ENCODE results near the gene COL4A2. TPM values are rescaled to one million over a fixed set of nuclear protein-coding genes. Genes with fewer than 3 reads are reported as not detected.

Gene COL4A2
- total RNA-seq, 2 experiments from 2014 or later = not detected

DNA sequence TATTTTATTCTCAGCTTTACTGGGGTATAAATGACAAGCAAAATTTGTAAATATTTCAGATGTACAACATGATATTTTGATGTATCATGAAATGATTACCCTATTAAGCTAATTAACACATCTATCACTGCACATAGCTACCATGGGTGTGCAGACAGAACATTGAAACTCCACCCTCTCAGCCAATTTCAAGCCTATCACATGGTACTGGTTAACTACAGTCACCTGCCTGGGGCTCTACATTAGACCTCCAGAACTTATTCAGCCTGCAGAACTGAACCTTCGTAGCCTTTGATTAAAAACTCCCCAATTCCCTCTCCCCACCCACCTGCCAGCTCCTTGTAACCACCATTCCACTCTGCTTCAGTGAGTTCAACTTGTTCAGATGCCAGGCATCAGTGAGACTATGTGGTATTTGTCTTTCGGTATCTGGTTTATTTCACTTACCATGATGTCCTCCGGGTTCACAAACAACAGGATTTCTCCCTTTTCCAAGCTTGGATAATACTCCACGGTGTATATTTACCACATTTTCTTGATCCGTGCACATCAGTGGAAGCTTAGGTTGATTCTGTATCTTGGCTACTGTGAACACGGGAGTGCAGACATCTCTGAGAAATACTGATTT is 235.2 kb downstream of the COL4A2 start:
- DNase-seq = no peak
- ChIA-PET POLR2A (no interaction called here), CTCF (interaction anchor here (0.5 to 1.5 kb wide), 3 partner anchors 51 to 86 kb away, joined by 4 to 8 read pairs (median 4); no protein-coding TSS in a partner anchor)
- no peaks in the 10 kb centered on the region for H3K36me3 Mint-ChIP-seq (ENCODE audit: low read depth)
- H3K27me3 Mint-ChIP-seq = no peaks in the 10 kb centered on the region
- H3K27ac Mint-ChIP-seq = no peak overlapping the region
- H3K4me3 Mint-ChIP-seq = no peak overlapping the region
- peaks cover 7% of the 10 kb centered on the region for H3K4me1 Mint-ChIP-seq
- H3K9me3 Mint-ChIP-seq = no peaks in the 10 kb centered on the region

GRCh38 chr13:110546378-110546777 is 239.3 kb downstream of the COL4A2 start:
- ChIA-PET POLR2A (no interaction called here), CTCF (interaction anchor here (0.6 to 0.7 kb wide), 2 partner anchors 29 to 319 kb away, joined by 3 read pairs; no protein-coding TSS in a partner anchor)
- no peak overlapping the region for H3K4me3 Mint-ChIP-seq
- DNase-seq = no peak
- no peaks in the 10 kb centered on the region for H3K4me1 Mint-ChIP-seq
- H3K27ac Mint-ChIP-seq = no peak overlapping the region
- H3K9me3 Mint-ChIP-seq = no peaks in the 10 kb centered on the region
- no peaks in the 10 kb centered on the region for H3K36me3 Mint-ChIP-seq (ENCODE audit: low read depth)
- no peaks in the 10 kb centered on the region for H3K27me3 Mint-ChIP-seq

GRCh38 chr13:110546926-110547325 is 239.8 kb downstream of the COL4A2 start:
- H3K9me3 Mint-ChIP-seq = no peaks in the 10 kb centered on the region
- DNase-seq = no peak
- no peaks in the 10 kb centered on the region for H3K36me3 Mint-ChIP-seq (ENCODE audit: low read depth)
- no peaks in the 10 kb centered on the region for H3K27me3 Mint-ChIP-seq
- POLR2A ChIA-PET = no interaction called here
- no peak overlapping the region for H3K27ac Mint-ChIP-seq
- CTCF ChIA-PET = interaction anchor here (0.7 kb wide), 1 partner anchor 318 kb away, joined by 3 read pairs; no protein-coding TSS in a partner anchor
- H3K4me3 Mint-ChIP-seq = no peak overlapping the region
- no peaks in the 10 kb centered on the region for H3K4me1 Mint-ChIP-seq

GRCh38 chr13:110548891-110549794 is 242.1 kb downstream of the COL4A2 start:
- no peaks in the 10 kb centered on the region for H3K36me3 Mint-ChIP-seq (ENCODE audit: low read depth)
- H3K27me3 Mint-ChIP-seq = no peaks in the 10 kb centered on the region
- H3K9me3 Mint-ChIP-seq = no peaks in the 10 kb centered on the region
- CTCF ChIA-PET = no interaction called here
- POLR2A ChIA-PET = no interaction called here
- no peak overlapping the region for H3K27ac Mint-ChIP-seq
- no peak overlapping the region for H3K4me3 Mint-ChIP-seq
- H3K4me1 Mint-ChIP-seq = no peaks in the 10 kb centered on the region
- no peak for DNase-seq

DNA sequence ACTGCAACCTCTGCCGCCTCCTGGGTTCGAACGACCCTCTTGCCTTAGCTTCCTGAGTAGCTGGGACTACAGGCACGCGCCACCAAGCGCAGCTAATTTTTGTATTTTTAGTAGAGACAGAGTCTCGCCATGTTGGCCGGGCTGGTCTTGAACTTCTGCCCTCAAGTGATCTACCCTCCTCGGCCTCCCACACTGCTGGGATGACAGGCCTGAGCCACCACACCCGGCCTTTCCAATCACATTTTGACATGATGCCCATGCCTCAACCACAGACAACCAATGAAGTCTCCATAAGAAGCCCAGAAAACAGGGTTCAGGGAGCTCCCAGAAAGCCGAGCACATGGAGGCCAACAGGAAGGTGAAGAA is 242.7 kb downstream of the COL4A2 start:
- no peak overlapping the region for H3K4me3 Mint-ChIP-seq
- ChIA-PET POLR2A (no interaction called here), CTCF (interaction anchor here (0.6 kb wide), 1 partner anchor 34 kb away, joined by 6 read pairs; no protein-coding TSS in a partner anchor)
- no peaks in the 10 kb centered on the region for H3K9me3 Mint-ChIP-seq
- no peaks in the 10 kb centered on the region for H3K4me1 Mint-ChIP-seq
- no peak overlapping the region for H3K27ac Mint-ChIP-seq
- no peaks in the 10 kb centered on the region for H3K27me3 Mint-ChIP-seq
- DNase-seq = no peak
- H3K36me3 Mint-ChIP-seq (ENCODE audit: low read depth) = no peaks in the 10 kb centered on the region

DNA sequence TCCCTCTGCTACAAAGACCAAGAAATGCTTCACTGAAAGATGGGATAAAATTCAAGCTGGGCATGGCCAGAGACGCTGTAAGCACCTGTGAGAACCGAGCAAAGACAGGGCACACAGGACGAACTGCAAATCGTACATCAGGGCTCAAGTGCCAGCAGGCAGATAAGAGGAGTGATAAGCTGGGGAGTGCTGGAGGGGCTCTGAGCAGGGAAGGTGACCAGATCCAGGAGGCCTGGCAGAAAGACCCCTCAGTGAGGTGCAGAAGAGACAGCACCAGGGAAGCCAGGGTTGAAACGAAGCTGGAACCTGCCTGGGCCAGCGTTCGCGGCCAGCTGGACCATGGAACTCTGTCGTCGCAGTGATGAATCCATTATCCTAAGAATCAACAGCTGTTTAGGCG is 244.2 kb downstream of the COL4A2 start:
- no peak for DNase-seq
- POLR2A ChIA-PET = no interaction called here
- no peak overlapping the region for H3K27ac Mint-ChIP-seq
- H3K4me1 Mint-ChIP-seq = no peaks in the 10 kb centered on the region
- CTCF ChIA-PET = interaction anchor here (0.8 kb wide), 1 partner anchor 11 kb away, joined by 4 read pairs; no protein-coding TSS in a partner anchor
- no peak overlapping the region for H3K4me3 Mint-ChIP-seq
- H3K9me3 Mint-ChIP-seq = no peaks in the 10 kb centered on the region
- H3K36me3 Mint-ChIP-seq (ENCODE audit: low read depth) = no peaks in the 10 kb centered on the region
- no peaks in the 10 kb centered on the region for H3K27me3 Mint-ChIP-seq

DNA sequence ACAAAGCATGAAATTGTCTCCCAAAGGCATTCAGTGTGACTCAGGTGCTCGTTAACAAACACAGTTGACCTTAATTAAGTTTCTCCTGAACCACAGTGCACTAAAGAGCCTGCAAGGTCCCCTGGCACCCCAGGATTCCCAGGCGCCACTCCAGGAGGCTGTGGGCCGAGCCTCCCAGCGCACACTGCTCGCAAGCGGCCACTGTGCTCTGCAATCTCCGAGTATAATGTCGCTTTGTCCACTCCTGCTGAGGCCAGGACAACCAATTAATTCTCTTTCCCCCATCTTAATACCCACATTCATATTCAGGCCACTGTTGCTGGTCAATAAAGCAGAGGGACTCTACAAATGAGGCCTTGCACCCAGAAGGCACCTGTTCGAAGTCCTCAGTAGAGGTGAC is 245.7 kb downstream of the COL4A2 start:
- Mint-ChIP-seq H3K4me1 (peaks cover 4% of the 10 kb centered on the region), H3K36me3 (ENCODE audit: low read depth) (peaks cover 5% of the 10 kb centered on the region), H3K27ac (no peak overlapping the region), H3K27me3 (no peaks in the 10 kb centered on the region), H3K9me3 (no peaks in the 10 kb centered on the region), H3K4me3 (no peak overlapping the region)
- ChIA-PET POLR2A (no interaction called here), CTCF (interaction anchor here (0.7 to 0.9 kb wide), 2 partner anchors 9 to 31 kb away, joined by 3 read pairs; no protein-coding TSS in a partner anchor)
- DNase-seq = no peak

DNA sequence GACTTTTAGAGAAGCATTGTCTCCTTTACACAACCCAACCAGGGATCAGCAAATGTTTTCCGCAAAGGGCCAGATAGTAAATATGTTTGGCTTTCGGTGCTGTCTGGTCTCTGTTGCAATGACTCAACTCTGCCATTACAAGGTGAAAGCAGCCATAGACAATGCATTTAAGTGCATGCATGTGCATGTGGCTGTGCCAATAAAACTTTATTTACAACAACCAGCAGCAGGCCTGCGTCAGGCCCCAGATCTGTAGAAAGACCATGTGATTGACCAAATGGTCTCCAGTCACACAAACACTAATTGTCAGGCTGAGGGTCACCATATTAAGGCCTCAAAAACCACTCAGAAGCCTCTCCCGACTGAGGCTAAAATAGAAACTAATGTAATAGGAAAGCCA is 246.3 kb downstream of the COL4A2 start:
- Mint-ChIP-seq H3K27me3 (no peaks in the 10 kb centered on the region), H3K27ac (no peak overlapping the region), H3K9me3 (no peaks in the 10 kb centered on the region), H3K4me3 (no peak overlapping the region), H3K36me3 (ENCODE audit: low read depth) (peaks cover 5% of the 10 kb centered on the region), H3K4me1 (peaks cover 4% of the 10 kb centered on the region)
- CTCF ChIA-PET = interaction anchor here (0.7 kb wide), 1 partner anchor 30 kb away, joined by 3 read pairs; no protein-coding TSS in a partner anchor
- DNase-seq = no peak
- POLR2A ChIA-PET = no interaction called here

DNA sequence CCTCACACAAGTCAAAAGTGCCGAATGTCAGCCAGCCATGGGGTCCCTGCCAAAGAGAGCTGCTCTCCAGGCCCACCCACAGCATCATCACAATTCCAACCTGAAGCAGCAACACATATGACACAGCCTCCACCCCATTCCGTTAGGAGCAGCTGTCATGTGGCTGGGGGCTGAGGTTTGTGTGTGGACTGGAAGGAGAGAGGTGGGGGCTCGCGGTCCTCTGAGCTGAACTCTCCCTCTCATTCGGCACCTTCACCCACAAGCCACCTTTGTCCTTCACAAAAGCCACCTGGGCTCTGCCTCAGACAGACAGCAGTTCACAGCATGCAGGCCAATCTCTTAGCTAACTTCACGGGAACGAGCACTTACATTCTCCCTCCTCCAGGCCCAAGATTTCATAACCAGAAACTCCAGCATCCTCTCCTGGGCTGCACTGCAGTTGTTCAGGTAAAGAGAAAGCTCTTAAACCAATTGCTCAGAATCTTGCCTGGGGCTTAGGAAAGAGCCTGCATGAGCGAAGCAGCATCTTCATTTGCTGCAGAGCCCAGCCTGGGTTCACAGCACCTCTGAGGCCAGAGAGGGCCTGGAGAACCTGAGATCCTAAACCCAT is 247.2 kb downstream of the COL4A2 start:
- peaks cover 4% of the 10 kb centered on the region for H3K4me1 Mint-ChIP-seq
- H3K27ac Mint-ChIP-seq = no peak overlapping the region
- H3K36me3 Mint-ChIP-seq (ENCODE audit: low read depth) = peaks cover 8% of the 10 kb centered on the region
- no peak for DNase-seq
- ChIA-PET CTCF (interaction anchor here (0.6 kb wide), 1 partner anchor 39 kb away, joined by 3 read pairs; no protein-coding TSS in a partner anchor), POLR2A (no interaction called here)
- H3K4me3 Mint-ChIP-seq = no peak overlapping the region
- H3K27me3 Mint-ChIP-seq = peaks cover 3% of the 10 kb centered on the region
- H3K9me3 Mint-ChIP-seq = no peaks in the 10 kb centered on the region

GRCh38 chr13:110554946-110555345 is 247.9 kb downstream of the COL4A2 start:
- H3K4me3 Mint-ChIP-seq = no peak overlapping the region
- no peak for DNase-seq
- ChIA-PET POLR2A (no interaction called here), CTCF (interaction anchor here (0.5 to 0.6 kb wide), 2 partner anchors 39 to 1156 kb away, joined by 3 read pairs; no protein-coding TSS in a partner anchor)
- H3K36me3 Mint-ChIP-seq (ENCODE audit: low read depth) = peaks cover 9% of the 10 kb centered on the region
- H3K4me1 Mint-ChIP-seq = peaks cover 7% of the 10 kb centered on the region
- H3K27me3 Mint-ChIP-seq = peaks cover 7% of the 10 kb centered on the region
- H3K27ac Mint-ChIP-seq = no peak overlapping the region
- H3K9me3 Mint-ChIP-seq = no peaks in the 10 kb centered on the region

GRCh38 chr13:110555601-110556223 is 248.6 kb downstream of the COL4A2 start:
- ChIA-PET POLR2A (interaction anchor here (1.4 kb wide), 1 partner anchor 24 kb away, joined by 3 read pairs; no protein-coding TSS in a partner anchor), CTCF (interaction anchor here (1.0 kb wide), 1 partner anchor 16 kb away, joined by 4 read pairs; no protein-coding TSS in a partner anchor)
- no peak overlapping the region for H3K27ac Mint-ChIP-seq
- peaks cover 15% of the 10 kb centered on the region for H3K4me1 Mint-ChIP-seq
- H3K4me3 Mint-ChIP-seq = no peak overlapping the region
- H3K36me3 Mint-ChIP-seq (ENCODE audit: low read depth) = peaks cover 9% of the 10 kb centered on the region
- H3K9me3 Mint-ChIP-seq = no peaks in the 10 kb centered on the region
- DNase-seq = no peak
- peaks cover 11% of the 10 kb centered on the region for H3K27me3 Mint-ChIP-seq

DNA sequence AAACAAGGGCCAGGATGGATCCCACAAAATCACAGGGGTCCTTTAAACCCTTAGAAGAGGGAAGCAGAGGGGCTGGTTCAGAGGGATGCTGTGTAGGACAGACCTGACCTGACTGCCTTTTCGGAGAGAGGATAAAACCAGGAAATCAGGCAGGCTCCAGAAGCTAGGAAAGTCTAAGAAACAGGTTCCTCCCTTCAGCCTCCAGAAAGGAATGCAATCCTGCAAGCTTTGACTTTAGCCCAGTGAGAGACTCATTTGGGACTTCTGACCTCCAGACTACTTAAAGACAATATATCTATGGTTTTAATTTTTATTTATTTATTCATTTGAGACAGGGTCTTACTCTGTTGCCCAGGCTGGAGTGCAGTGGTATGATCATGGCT is 249.1 kb downstream of the COL4A2 start:
- no peak for DNase-seq
- ChIA-PET CTCF (interaction anchor here (1.0 kb wide), 1 partner anchor 16 kb away, joined by 4 read pairs; no protein-coding TSS in a partner anchor), POLR2A (interaction anchor here (1.4 kb wide), 1 partner anchor 24 kb away, joined by 3 read pairs; no protein-coding TSS in a partner anchor)
- Mint-ChIP-seq H3K4me1 (peaks cover 18% of the 10 kb centered on the region), H3K27ac (no peak overlapping the region), H3K27me3 (peaks cover 14% of the 10 kb centered on the region), H3K4me3 (no peak overlapping the region), H3K9me3 (no peaks in the 10 kb centered on the region), H3K36me3 (ENCODE audit: low read depth) (peaks cover 9% of the 10 kb centered on the region)
